ENCODE measurements around the gene LIX1L.

The LIX1L gene

GRCh38 chr1:145887631-145888030 lies 70.2 kb downstream of the LIX1L start:
- no peak for TF ChIP-seq CTCF (IDR thresholded peaks at IDR 0.05; ENCODE audit: low read depth, low read length)
- DNase-seq (ENCODE audit: extremely low read depth, low read depth): no peak

GRCh38 chr1:145886816-145887215 lies 71.0 kb downstream of the LIX1L start:
- no peak for DNase-seq (ENCODE audit: extremely low read depth, low read depth)
- TF ChIP-seq CTCF (IDR thresholded peaks at IDR 0.05; ENCODE audit: low read depth, low read length): no peak

- TF ChIP-seq CTCF (IDR thresholded peaks at IDR 0.05; ENCODE audit: low read depth, low read length): no peak
- DNase-seq (ENCODE audit: extremely low read depth, low read depth): no peak
Measured at GRCh38 chr1:145886390-145886789, 71.4 kb downstream of the LIX1L start.

- TF ChIP-seq CTCF (IDR thresholded peaks at IDR 0.05; ENCODE audit: low read depth, low read length): no peak
Measured at GRCh38 chr1:145885738-145886287, 72.0 kb downstream of the LIX1L start, which contains the start of gene ANKRD35. TSS of gene ANKRD35 (minus strand) at chr1:145885866. CDS start at chr1:145885758, 108 bp downstream.

GRCh38 chr1:145884675-145885074 lies 73.1 kb downstream of the LIX1L start:
- TF ChIP-seq CTCF (IDR thresholded peaks at IDR 0.05; ENCODE audit: low read depth, low read length): no peak
- DNase-seq (ENCODE audit: extremely low read depth, low read depth): no peak

More at GRCh38 chr1:145885738-145886287, 72.0 kb downstream of the LIX1L start, which contains the start of gene ANKRD35:
- no peak for DNase-seq (ENCODE audit: extremely low read depth, low read depth)

Measured in AG09319 (cell line).